ENCODE data around the gene LPIN1.

LPIN1 gene

DNA sequence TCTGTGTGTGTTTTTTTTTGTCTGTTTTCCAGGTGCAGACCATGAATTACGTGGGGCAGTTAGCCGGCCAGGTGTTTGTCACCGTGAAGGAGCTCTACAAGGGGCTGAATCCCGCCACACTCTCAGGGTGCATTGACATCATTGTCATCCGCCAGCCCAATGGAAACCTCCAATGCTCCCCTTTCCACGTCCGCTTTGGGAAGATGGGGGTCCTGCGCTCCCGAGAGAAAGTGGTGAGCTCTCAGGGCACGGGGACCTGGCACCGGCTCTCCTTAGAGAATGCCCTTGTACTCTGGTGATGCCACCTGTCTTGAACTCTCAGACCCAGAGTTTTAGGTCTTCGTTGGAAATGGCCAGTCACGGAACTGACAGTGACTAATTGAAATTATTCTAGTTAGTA is 19.1 kb downstream of the LPIN1 start:
- no peak for DNase-seq

DNA sequence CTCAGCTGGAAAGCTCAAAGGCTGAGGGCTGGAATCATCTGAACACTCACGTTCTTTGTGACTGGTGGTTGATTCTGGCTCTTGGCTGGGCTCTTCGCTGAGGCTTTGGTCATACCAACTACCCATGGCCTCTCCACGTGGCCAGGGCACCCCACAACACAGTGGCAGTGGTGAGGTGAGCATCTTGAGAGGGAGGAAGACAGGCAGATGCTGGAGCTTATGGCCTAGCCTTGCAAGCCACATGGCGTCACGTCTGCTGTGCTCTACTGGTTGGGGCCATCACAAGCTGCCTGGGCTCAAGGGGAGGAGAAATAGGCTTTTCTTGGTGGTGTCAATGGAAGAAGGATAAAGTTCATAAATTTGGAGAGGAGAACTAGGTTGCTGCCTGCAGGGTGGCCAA is 19.6 kb downstream of the LPIN1 start:
- DNase-seq = no peak

- no peak for DNase-seq
These were observed 21.3 kb downstream of the LPIN1 start for GRCh38 chr2:11767779-11768178.

GRCh38 chr2:11768946-11769345 is 22.5 kb downstream of the LPIN1 start:
- no peak for DNase-seq

DNA sequence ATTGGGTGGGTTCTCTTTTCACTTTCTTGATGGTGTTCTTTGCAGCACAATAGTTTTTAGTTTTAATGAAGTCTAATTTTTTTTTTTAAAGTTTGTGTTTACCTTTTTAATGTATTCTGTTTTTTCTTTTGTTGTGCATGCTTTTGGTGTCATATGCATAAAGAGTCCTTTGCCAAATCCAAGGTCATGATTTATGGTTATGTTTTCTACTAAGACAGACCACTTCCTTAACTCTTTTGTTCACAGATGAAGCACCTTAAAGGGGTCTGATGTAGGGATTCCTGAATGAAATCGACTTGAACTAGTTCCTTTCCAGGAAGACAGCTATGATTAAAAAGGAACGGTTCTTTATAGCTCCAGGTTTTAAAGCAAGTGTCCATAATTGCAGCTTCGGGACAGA is 23.1 kb downstream of the LPIN1 start:
- DNase-seq = no peak

GRCh38 chr2:11770531-11771188 is 24.2 kb downstream of the LPIN1 start:
- DNase-seq = no peak

GRCh38 chr2:11771971-11772615 is 25.7 kb downstream of the LPIN1 start:
- no peak for DNase-seq

- DNase-seq = no peak
These were observed 26.7 kb downstream of the LPIN1 start for GRCh38 chr2:11773111-11773510.

DNA sequence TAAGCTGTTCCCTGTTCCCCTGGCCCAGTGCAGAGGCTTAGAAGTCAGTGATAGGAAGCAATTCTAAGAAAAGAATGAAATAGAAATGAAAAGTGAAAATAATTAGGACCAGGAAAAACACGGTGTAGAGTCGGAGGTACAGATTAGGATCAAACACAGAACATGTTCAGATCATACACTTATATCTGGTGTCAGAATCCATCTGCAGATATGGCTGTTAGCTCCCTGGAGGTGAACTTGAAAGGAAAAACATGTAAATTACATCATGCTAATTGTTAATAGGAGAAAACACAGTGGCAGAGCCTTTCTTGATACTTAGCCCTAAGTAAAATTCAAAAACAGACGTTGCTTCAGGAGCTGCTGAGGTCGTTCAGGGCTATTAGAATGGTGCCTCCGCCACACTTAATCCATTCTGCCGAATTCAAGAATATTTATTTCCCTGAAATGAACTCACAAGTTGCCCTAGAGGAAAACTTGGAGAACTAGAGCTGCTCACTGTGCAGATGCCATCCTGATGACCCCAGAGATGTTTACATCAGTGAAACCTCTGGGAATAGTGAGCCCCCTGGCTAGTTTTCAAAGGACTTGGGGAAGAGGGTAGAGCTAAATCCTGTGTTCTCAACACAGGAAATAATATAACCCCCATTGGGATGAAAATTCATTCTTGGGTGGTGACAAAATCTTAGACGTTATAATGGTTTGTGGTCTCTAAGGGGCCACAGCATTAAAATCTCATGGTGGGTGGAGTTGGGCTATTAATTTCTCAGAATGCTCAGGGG is 27.5 kb downstream of the LPIN1 start:
- no peak for DNase-seq

DNA sequence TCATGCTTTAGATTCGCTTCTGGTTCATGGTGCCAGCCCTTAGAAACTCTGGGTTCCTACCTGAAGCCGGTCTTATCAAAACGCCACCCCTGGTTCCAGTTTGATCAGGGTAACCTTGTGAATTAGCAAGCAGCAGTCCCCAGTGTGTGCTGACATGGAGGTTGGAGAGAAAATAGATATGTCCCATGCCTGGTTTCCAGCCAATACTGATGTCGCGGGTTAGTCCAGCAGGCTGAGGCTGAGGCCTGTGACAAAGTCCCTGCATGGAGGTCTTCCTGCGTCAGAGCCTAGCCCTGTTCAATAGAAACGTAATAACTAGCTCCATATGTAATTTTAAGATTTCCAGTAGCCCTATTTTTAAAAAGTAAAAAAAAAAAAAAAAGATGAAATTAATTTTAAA is 28.2 kb downstream of the LPIN1 start:
- DNase-seq = no peak

GRCh38 chr2:11775384-11775783 is 29.0 kb downstream of the LPIN1 start:
- DNase-seq = no peak

GRCh38 chr2:11777066-11777782 is 30.8 kb downstream of the LPIN1 start:
- DNase-seq = no peak

GRCh38 chr2:11777886-11778415 is 31.5 kb downstream of the LPIN1 start:
- DNase-seq = no peak

GRCh38 chr2:11778416-11778815 is 32.0 kb downstream of the LPIN1 start:
- DNase-seq = no peak

DNA sequence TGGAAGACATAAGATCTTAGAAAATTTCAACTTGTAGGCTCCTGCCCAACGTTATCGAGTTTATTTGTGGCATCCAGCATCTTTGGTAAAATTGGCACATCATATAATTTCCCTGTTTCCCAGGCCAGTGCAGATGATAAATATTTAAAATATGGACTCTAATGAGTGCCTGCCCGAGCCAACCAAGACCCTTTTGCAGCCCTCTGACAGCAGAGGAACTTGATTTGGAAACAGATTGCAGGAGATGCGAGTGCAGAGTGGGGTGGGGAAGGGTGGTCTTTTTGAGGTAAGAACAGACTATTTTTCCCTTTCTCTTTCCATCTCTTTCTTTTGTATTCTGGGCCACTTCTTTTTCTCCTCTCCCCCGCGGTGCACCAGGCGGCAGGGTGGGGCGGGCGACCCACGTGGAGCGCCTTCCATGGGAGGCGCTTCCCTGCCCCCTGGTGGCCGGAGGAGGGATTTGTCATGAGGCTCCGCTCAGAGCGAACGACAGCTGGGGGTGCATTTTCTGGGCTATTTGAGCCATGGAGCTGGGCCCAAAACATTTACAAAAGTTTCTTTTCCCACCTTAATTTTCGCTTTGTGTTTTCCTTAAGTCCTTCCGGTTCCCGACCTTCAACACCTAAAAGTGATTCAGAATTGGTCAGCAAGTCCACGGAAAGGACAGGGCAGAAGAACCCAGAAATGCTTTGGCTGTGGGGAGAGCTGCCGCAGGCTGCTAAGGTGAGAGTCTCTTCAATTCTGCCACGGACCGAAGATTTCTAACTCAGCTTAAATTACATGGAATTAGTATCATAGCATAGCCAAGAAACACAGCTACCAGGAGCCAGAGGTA is 32.7 kb downstream of the LPIN1 start:
- DNase-seq = peak; percentile 9

DNA sequence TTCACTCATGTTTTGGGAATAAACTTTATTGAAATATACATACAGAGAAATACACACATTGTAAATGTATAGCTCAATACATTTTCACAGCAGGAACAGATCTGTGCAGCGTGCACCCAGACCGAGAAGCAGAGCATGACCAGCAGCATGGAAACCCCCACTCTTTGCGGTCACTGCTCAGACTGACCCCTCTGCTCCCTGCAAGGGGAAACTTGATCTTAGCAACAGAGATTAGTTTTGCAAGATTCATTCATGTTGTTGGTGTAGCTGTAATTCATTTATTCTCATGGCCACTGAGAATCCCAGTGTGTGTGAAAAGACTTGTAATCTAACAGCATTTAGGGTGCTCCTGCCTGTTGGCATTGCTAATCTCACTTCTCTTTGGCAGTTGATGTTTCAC is 35.2 kb downstream of the LPIN1 start:
- DNase-seq = no peak

DNA sequence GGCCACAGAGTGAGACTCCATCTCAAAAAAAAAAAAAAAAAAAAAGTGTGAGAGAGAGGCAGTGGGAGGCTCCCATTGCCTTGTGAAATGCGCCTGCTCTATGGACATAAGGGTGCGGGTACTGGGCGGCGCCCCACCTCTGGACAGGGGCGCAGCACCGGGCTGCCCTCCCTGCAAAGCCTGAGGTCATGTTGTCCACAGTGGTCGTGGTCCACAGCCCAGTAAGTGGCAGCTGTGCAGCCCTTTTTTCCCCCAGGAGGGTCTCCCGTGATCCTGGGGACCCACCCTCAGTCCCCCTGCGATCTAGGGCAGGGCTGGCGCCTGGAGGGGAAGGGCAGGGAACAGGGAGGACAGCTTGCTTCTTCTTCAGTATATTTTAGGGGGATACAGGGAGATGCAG is 37.8 kb downstream of the LPIN1 start:
- DNase-seq = no peak

GRCh38 chr2:11784747-11785610 is 38.5 kb downstream of the LPIN1 start:
- no peak for DNase-seq

- DNase-seq = no peak
These were observed 39.1 kb downstream of the LPIN1 start for GRCh38 chr2:11785611-11785940.

GRCh38 chr2:11786191-11786590 is 39.8 kb downstream of the LPIN1 start:
- DNase-seq = no peak

DNA sequence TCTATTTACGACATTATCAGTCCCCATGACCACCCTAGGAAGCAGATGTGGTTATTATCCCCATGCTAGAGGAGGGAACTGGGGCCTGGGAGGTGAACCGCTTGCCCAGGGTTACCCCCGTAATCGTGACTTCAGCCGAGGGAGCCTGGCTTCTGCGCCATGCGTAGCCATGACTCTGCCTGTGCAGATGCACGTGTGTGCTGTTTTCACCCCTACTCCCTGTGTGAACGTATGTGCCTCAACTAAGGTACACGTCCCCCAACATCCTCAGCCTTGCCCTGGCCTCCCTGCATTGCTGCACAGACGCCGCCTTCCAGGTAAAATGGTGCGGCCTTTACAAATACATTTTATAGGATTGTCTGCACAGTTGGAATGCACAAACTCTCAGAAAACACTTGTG is 40.2 kb downstream of the LPIN1 start:
- no peak for DNase-seq
